ENCODE measurements around the gene IL1RAPL2. TPM values are rescaled to one million over a fixed set of nuclear protein-coding genes. Genes with fewer than 3 reads are reported as not detected.

IL1RAPL2 gene
- total and polyA plus RNA-seq, 2 of the 8 experiments (the other 6 are each of a cell fraction or from before 2014, with no cell fraction given), result 0.20 to 1.3 TPM

DNA sequence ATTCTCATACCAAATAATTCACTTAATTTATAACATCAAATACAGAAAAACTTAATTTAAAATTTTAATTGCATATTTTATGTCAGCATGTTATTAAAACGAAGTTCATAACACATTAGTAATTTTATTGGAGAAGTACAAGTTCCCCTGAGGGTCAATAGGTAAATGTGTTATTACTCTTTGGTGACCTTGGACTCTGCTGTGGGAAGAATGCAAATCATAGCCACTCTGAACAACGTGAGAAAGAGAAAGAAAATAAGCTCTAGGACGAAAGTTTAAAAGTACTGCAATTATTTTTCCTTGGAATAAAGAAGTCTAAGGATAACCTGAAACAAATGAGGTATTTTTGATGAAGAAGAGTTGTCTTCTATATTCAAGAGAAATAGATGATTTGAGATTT lies 115.2 kb downstream of the IL1RAPL2 start (continued):
- TF ChIP-seq RFX5 (IDR thresholded peaks at IDR 0.05; ENCODE audit: borderline replicate concordance, low read depth, low read length) (no peak), SP4 (IDR thresholded peaks at IDR 0.05; ENCODE audit: low read length) (no peak), SAP30 (IDR thresholded peaks at IDR 0.05; ENCODE audit: insufficient read depth, insufficient replicate concordance, low read length) (no peak), NANOG (IDR thresholded peaks at IDR 0.05; ENCODE audit: insufficient read depth, low read depth, low read length, poor library complexity, severe bottlenecking) (no peak)
- TF ChIP-seq, protein P1, sequence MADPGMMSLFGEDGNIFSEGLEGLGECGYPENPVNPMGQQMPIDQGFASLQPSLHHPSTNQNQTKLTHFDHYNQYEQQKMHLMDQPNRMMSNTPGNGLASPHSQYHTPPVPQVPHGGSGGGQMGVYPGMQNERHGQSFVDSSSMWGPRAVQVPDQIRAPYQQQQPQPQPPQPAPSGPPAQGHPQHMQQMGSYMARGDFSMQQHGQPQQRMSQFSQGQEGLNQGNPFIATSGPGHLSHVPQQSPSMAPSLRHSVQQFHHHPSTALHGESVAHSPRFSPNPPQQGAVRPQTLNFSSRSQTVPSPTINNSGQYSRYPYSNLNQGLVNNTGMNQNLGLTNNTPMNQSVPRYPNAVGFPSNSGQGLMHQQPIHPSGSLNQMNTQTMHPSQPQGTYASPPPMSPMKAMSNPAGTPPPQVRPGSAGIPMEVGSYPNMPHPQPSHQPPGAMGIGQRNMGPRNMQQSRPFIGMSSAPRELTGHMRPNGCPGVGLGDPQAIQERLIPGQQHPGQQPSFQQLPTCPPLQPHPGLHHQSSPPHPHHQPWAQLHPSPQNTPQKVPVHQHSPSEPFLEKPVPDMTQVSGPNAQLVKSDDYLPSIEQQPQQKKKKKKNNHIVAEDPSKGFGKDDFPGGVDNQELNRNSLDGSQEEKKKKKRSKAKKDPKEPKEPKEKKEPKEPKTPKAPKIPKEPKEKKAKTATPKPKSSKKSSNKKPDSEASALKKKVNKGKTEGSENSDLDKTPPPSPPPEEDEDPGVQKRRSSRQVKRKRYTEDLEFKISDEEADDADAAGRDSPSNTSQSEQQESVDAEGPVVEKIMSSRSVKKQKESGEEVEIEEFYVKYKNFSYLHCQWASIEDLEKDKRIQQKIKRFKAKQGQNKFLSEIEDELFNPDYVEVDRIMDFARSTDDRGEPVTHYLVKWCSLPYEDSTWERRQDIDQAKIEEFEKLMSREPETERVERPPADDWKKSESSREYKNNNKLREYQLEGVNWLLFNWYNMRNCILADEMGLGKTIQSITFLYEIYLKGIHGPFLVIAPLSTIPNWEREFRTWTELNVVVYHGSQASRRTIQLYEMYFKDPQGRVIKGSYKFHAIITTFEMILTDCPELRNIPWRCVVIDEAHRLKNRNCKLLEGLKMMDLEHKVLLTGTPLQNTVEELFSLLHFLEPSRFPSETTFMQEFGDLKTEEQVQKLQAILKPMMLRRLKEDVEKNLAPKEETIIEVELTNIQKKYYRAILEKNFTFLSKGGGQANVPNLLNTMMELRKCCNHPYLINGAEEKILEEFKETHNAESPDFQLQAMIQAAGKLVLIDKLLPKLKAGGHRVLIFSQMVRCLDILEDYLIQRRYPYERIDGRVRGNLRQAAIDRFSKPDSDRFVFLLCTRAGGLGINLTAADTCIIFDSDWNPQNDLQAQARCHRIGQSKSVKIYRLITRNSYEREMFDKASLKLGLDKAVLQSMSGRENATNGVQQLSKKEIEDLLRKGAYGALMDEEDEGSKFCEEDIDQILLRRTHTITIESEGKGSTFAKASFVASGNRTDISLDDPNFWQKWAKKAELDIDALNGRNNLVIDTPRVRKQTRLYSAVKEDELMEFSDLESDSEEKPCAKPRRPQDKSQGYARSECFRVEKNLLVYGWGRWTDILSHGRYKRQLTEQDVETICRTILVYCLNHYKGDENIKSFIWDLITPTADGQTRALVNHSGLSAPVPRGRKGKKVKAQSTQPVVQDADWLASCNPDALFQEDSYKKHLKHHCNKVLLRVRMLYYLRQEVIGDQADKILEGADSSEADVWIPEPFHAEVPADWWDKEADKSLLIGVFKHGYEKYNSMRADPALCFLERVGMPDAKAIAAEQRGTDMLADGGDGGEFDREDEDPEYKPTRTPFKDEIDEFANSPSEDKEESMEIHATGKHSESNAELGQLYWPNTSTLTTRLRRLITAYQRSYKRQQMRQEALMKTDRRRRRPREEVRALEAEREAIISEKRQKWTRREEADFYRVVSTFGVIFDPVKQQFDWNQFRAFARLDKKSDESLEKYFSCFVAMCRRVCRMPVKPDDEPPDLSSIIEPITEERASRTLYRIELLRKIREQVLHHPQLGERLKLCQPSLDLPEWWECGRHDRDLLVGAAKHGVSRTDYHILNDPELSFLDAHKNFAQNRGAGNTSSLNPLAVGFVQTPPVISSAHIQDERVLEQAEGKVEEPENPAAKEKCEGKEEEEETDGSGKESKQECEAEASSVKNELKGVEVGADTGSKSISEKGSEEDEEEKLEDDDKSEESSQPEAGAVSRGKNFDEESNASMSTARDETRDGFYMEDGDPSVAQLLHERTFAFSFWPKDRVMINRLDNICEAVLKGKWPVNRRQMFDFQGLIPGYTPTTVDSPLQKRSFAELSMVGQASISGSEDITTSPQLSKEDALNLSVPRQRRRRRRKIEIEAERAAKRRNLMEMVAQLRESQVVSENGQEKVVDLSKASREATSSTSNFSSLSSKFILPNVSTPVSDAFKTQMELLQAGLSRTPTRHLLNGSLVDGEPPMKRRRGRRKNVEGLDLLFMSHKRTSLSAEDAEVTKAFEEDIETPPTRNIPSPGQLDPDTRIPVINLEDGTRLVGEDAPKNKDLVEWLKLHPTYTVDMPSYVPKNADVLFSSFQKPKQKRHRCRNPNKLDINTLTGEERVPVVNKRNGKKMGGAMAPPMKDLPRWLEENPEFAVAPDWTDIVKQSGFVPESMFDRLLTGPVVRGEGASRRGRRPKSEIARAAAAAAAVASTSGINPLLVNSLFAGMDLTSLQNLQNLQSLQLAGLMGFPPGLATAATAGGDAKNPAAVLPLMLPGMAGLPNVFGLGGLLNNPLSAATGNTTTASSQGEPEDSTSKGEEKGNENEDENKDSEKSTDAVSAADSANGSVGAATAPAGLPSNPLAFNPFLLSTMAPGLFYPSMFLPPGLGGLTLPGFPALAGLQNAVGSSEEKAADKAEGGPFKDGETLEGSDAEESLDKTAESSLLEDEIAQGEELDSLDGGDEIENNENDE (IDR thresholded peaks at IDR 0.05; ENCODE audit: insufficient replicate concordance, low read length), result no peak

Data from H1 (cell line).